GM23338 (cell line): Measurements from ENCODE around the gene TGFBI. TPM values are rescaled to one million over a fixed set of nuclear protein-coding genes. Genes with fewer than 3 reads are reported as not detected.

Experiments used
- ATAC-seq: fragments of 200-7000 bp; cut with Tn5 transposase; 3 replicates; pipeline ENCODE4 v1.9.1; 2020
- DNase-seq: peaks from one replicate; pipeline ENCODE4 v3.0.0-alpha.2; 2015; ENCODE audit warnings: low spot score
- H2AFZ ChIP-seq: fragments of 200-600 bp; sonication (generic); 2 replicates; pipeline ENCODE4 v1.8.0; 2016; ENCODE audit warnings: antibody characterized with exemption, mild to moderate bottlenecking, moderate library complexity
- H3F3A ChIP-seq: fragments of 200-600 bp; sonication (generic); replicated peaks from 2 replicates; pipeline ENCODE4 v1.8.0; 2017; ENCODE audit warnings: antibody characterized with exemption, mixed run types, low read depth
- H3K27ac ChIP-seq: fragments of 200-600 bp; sonication (generic); 2 replicates; pipeline ENCODE4 v1.6.1; 2016; ENCODE audit warnings: low read depth
- H3K27me3 ChIP-seq: fragments of 200-600 bp; sonication (generic); 2 replicates; pipeline ENCODE4 v1.8.0; 2016; ENCODE audit warnings: mild to moderate bottlenecking, mixed run types, moderate library complexity; ENCODE audit not compliant: insufficient read depth
- H3K36me3 ChIP-seq: fragments of 200-600 bp; sonication (generic); 2 replicates; pipeline ENCODE4 v1.8.0; 2016; ENCODE audit warnings: mild to moderate bottlenecking; ENCODE audit not compliant: insufficient read depth
- H3K4me1 ChIP-seq: fragments of 200-600 bp; sonication (generic); 2 replicates; pipeline ENCODE4 v1.8.0; 2016; ENCODE audit warnings: mild to moderate bottlenecking, moderate library complexity; ENCODE audit not compliant: insufficient read depth
- H3K4me2 ChIP-seq: fragments of 200-600 bp; sonication (generic); 2 replicates; pipeline ENCODE4 v1.7.1; 2017; ENCODE audit warnings: mixed run types
- H3K4me3 ChIP-seq: fragments of 200-600 bp; sonication (generic); 2 replicates; pipeline ENCODE4 v1.6.1; 2016; ENCODE audit warnings: mixed run types
- H3K79me2 ChIP-seq: fragments of 200-600 bp; sonication (generic); replicated peaks from 2 replicates; pipeline ENCODE4 v1.8.0; 2017; ENCODE audit warnings: mild to moderate bottlenecking; ENCODE audit not compliant: insufficient read depth
- H3K9me2 ChIP-seq: fragments of 200-600 bp; sonication (generic); 2 replicates; pipeline ENCODE4 v1.8.0; 2017; ENCODE audit not compliant: insufficient read depth
- H4K20me1 ChIP-seq: fragments of 200-600 bp; sonication (generic); replicated peaks from 2 replicates; pipeline ENCODE4 v1.8.0; 2017; ENCODE audit warnings: mild to moderate bottlenecking; ENCODE audit not compliant: insufficient read depth
- H3K27ac Mint-ChIP-seq: 2 replicates; pipeline ENCODE4 v1.8.0; 2020; ENCODE audit warnings: inconsistent platforms, mild to moderate bottlenecking, moderate library complexity, mixed read lengths
- H3K27me3 Mint-ChIP-seq: 3 replicates; pipeline ENCODE4 v1.8.0; 2022; ENCODE audit warnings: low read depth, mild to moderate bottlenecking, moderate library complexity, mixed read lengths, inconsistent platforms; ENCODE audit not compliant: insufficient read depth, poor library complexity
- H3K36me3 Mint-ChIP-seq: 3 replicates; pipeline ENCODE4 v1.8.0; 2021; ENCODE audit warnings: low read depth, mild to moderate bottlenecking, inconsistent platforms, moderate library complexity, mixed read lengths
- H3K4me1 Mint-ChIP-seq: 3 replicates; pipeline ENCODE4 v1.8.0; 2020; ENCODE audit warnings: mild to moderate bottlenecking, inconsistent platforms, mixed read lengths
- H3K4me3 Mint-ChIP-seq: 3 replicates; pipeline ENCODE4 v1.8.0; 2021; ENCODE audit warnings: moderate library complexity, mild to moderate bottlenecking, inconsistent platforms, mixed read lengths
- H3K9me3 Mint-ChIP-seq: 3 replicates; pipeline ENCODE4 v1.8.0; 2020; ENCODE audit warnings: moderate library complexity, mild to moderate bottlenecking, inconsistent platforms, mixed read lengths
- CREB1 ChIP-seq: fragments of 250-450 bp; sonication (Bioruptor Pico); IDR thresholded peaks from 2 replicates; pipeline ENCODE4 v1.5.0; 2020; ENCODE audit warnings: low read depth, mild to moderate bottlenecking, moderate library complexity
- EZH2 ChIP-seq: fragments of 200-600 bp; sonication (generic); IDR thresholded peaks from one replicate; pipeline ENCODE4 v1.8.0; 2017; ENCODE audit warnings: antibody characterized with exemption, mild to moderate bottlenecking, low read depth; ENCODE audit not compliant: unreplicated experiment
- JUNB ChIP-seq: IDR thresholded peaks from one replicate; pipeline ENCODE4 v1.6.1; 2016; ENCODE audit warnings: antibody characterized with exemption; ENCODE audit not compliant: unreplicated experiment
- ZNF114 ChIP-seq: fragments of 250-450 bp; sonication (Bioruptor Pico); IDR thresholded peaks from 2 replicates; pipeline ENCODE4 v1.5.0; 2020; ENCODE audit warnings: mild to moderate bottlenecking, moderate library complexity
- polyA plus RNA-seq: library from polyadenylated mRNA; unstranded; fragments of >200 nt; fragmentation: Nextera tagmentation; extraction: Ambion mirVana; gene quantifications from 2 replicates; pipeline ENCODE4 v1.2.1, GENCODE V29; 2016
- total RNA-seq: library from RNA; depleted of rRNA; stranded (reverse); fragments of >200 nt; shearing (Covaris generic); gene quantifications from 2 replicates; pipeline ENCODE4 v1.2.3, GENCODE V29; 2014
- TF ChIP-seq, protein P1 (sequence below): fragments of 250-450 bp; sonication (Bioruptor Pico); IDR thresholded peaks from 2 replicates; pipeline ENCODE4 v1.5.0; 2020; ENCODE audit warnings: mild to moderate bottlenecking, moderate library complexity
- TF ChIP-seq, protein P2 (sequence below): IDR thresholded peaks from 2 replicates; pipeline ENCODE4 v1.6.1; 2016; ENCODE audit warnings: antibody characterized with exemption
- TF ChIP-seq, protein P3 (sequence below): IDR thresholded peaks from one replicate; pipeline ENCODE4 v1.6.1; 2018; ENCODE audit warnings: antibody characterized with exemption; ENCODE audit not compliant: unreplicated experiment
- TF ChIP-seq, protein P4 (sequence below), 2 experiments: fragments of 200-600 bp in 1 of 2; sonication (generic) in 1 of 2; conservative IDR thresholded peaks; 2 replicates each; pipeline versions ENCODE4 v1.5.1 to v1.6.1; 2016 to 2017; ENCODE audit warnings: antibody characterized with exemption in 2 of 2, low read depth in 2 of 2, mild to moderate bottlenecking in 2 of 2, moderate library complexity in 1 of 2

Gene TGFBI
- total and polyA plus RNA-seq, 2 experiments from 2014 or later, result 8.9 to 9.4 TPM

DNA sequence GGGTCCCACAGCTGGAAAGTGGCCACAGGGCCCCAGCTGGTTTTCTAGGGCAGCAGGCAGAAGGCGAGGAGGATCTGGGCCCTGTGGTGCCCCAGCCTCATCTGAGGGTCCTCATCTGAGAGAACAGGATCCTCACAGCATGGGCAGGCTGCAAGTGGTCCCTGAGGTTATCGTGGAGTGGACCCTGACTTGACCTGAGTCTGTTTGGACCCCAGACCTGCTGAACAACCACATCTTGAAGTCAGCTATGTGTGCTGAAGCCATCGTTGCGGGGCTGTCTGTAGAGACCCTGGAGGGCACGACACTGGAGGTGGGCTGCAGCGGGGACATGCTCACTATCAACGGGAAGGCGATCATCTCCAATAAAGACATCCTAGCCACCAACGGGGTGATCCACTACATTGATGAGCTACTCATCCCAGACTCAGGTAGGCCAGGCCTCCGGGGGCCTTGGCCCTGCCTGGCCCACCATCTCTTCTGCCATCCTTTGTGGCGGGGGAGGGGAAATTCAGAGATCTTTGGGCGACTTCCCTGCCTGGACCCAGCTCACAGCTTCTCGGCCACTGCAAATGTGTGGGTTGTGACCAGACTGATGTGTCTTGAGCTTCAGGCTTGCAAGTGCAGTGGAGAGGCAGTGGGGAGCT, 24.0 kb downstream of the TGFBI start (continued):
- TF ChIP-seq, protein P1, sequence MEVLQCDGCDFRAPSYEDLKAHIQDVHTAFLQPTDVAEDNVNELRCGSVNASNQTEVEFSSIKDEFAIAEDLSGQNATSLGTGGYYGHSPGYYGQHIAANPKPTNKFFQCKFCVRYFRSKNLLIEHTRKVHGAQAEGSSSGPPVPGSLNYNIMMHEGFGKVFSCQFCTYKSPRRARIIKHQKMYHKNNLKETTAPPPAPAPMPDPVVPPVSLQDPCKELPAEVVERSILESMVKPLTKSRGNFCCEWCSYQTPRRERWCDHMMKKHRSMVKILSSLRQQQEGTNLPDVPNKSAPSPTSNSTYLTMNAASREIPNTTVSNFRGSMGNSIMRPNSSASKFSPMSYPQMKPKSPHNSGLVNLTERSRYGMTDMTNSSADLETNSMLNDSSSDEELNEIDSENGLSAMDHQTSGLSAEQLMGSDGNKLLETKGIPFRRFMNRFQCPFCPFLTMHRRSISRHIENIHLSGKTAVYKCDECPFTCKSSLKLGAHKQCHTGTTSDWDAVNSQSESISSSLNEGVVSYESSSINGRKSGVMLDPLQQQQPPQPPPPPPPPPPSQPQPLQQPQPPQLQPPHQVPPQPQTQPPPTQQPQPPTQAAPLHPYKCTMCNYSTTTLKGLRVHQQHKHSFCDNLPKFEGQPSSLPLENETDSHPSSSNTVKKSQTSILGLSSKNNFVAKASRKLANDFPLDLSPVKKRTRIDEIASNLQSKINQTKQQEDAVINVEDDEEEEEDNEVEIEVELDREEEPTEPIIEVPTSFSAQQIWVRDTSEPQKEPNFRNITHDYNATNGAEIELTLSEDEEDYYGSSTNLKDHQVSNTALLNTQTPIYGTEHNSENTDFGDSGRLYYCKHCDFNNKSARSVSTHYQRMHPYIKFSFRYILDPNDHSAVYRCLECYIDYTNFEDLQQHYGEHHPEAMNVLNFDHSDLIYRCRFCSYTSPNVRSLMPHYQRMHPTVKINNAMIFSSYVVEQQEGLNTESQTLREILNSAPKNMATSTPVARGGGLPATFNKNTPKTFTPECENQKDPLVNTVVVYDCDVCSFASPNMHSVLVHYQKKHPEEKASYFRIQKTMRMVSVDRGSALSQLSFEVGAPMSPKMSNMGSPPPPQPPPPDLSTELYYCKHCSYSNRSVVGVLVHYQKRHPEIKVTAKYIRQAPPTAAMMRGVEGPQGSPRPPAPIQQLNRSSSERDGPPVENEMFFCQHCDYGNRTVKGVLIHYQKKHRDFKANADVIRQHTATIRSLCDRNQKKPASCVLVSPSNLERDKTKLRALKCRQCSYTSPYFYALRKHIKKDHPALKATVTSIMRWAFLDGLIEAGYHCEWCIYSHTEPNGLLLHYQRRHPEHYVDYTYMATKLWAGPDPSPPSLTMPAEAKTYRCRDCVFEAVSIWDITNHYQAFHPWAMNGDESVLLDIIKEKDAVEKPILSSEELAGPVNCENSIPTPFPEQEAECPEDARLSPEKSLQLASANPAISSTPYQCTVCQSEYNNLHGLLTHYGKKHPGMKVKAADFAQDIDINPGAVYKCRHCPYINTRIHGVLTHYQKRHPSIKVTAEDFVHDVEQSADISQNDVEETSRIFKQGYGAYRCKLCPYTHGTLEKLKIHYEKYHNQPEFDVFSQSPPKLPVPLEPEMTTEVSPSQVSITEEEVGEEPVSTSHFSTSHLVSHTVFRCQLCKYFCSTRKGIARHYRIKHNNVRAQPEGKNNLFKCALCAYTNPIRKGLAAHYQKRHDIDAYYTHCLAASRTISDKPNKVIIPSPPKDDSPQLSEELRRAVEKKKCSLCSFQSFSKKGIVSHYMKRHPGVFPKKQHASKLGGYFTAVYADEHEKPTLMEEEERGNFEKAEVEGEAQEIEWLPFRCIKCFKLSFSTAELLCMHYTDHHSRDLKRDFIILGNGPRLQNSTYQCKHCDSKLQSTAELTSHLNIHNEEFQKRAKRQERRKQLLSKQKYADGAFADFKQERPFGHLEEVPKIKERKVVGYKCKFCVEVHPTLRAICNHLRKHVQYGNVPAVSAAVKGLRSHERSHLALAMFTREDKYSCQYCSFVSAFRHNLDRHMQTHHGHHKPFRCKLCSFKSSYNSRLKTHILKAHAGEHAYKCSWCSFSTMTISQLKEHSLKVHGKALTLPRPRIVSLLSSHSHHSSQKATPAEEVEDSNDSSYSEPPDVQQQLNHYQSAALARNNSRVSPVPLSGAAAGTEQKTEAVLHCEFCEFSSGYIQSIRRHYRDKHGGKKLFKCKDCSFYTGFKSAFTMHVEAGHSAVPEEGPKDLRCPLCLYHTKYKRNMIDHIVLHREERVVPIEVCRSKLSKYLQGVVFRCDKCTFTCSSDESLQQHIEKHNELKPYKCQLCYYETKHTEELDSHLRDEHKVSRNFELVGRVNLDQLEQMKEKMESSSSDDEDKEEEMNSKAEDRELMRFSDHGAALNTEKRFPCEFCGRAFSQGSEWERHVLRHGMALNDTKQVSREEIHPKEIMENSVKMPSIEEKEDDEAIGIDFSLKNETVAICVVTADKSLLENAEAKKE (CRISPR knock-in tag), result no peak

DNA sequence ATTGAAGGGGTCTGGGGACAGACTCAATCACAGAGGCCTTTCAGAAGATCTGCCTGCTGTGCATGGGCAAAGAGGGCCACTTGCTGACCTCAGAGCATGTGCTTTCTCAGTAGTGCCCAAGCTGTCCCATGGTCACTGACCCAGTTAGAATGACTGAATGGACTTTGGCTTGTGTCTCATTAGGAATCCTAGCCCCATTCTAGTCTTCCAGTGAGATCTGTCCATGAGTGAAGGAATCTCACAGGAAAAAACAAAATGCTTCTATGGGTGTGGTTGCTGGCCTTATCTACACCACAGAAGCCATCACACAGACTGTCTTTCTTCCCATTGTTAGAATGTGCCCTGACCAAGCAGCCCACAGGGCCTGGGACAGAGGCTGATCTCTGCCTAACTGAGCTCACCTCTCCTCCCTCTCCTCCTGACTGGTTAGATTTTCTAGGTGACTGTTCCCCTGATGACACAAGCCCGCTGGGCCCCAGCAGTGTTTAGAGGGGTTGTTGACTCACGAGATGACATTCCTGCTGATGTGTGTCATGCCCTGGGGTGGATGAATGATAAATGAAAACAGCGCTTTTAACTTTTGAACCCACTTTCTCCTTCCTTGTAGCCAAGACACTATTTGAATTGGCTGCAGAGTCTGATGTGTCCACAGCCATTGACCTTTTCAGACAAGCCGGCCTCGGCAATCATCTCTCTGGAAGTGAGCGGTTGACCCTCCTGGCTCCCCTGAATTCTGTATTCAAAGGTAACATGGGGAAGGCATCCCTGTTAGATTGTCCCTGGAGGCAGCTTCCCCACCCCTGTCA, 24.8 kb downstream of the TGFBI start:
- Histone ChIP-seq H3K4me2 (no peak overlapping the region), H3K4me1 (peaks cover 8% of the 10 kb centered on the region), H3K79me2 (no peaks in the 10 kb centered on the region), H3K27me3 (no peaks in the 10 kb centered on the region), H3K9me2 (no peaks in the 10 kb centered on the region), H4K20me1 (no peaks in the 10 kb centered on the region), H2AFZ (no peak overlapping the region), H3F3A (no peaks in the 10 kb centered on the region), H3K36me3 (no peaks in the 10 kb centered on the region; the same call in 1 of the 2 replicates), H3K4me3 (no peak overlapping the region), H3K27ac (no peak overlapping the region)
- TF ChIP-seq, protein P2, sequence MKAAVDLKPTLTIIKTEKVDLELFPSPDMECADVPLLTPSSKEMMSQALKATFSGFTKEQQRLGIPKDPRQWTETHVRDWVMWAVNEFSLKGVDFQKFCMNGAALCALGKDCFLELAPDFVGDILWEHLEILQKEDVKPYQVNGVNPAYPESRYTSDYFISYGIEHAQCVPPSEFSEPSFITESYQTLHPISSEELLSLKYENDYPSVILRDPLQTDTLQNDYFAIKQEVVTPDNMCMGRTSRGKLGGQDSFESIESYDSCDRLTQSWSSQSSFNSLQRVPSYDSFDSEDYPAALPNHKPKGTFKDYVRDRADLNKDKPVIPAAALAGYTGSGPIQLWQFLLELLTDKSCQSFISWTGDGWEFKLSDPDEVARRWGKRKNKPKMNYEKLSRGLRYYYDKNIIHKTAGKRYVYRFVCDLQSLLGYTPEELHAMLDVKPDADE, result no peak
- TF ChIP-seq EZH2 (no peak), CREB1 (CRISPR knock-in tag) (no peak), JUNB (no peak), ZNF114 (CRISPR knock-in tag) (no peak)
- TF ChIP-seq, protein P3, sequence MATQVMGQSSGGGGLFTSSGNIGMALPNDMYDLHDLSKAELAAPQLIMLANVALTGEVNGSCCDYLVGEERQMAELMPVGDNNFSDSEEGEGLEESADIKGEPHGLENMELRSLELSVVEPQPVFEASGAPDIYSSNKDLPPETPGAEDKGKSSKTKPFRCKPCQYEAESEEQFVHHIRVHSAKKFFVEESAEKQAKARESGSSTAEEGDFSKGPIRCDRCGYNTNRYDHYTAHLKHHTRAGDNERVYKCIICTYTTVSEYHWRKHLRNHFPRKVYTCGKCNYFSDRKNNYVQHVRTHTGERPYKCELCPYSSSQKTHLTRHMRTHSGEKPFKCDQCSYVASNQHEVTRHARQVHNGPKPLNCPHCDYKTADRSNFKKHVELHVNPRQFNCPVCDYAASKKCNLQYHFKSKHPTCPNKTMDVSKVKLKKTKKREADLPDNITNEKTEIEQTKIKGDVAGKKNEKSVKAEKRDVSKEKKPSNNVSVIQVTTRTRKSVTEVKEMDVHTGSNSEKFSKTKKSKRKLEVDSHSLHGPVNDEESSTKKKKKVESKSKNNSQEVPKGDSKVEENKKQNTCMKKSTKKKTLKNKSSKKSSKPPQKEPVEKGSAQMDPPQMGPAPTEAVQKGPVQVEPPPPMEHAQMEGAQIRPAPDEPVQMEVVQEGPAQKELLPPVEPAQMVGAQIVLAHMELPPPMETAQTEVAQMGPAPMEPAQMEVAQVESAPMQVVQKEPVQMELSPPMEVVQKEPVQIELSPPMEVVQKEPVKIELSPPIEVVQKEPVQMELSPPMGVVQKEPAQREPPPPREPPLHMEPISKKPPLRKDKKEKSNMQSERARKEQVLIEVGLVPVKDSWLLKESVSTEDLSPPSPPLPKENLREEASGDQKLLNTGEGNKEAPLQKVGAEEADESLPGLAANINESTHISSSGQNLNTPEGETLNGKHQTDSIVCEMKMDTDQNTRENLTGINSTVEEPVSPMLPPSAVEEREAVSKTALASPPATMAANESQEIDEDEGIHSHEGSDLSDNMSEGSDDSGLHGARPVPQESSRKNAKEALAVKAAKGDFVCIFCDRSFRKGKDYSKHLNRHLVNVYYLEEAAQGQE, result no peak
- TF ChIP-seq, protein P4, sequence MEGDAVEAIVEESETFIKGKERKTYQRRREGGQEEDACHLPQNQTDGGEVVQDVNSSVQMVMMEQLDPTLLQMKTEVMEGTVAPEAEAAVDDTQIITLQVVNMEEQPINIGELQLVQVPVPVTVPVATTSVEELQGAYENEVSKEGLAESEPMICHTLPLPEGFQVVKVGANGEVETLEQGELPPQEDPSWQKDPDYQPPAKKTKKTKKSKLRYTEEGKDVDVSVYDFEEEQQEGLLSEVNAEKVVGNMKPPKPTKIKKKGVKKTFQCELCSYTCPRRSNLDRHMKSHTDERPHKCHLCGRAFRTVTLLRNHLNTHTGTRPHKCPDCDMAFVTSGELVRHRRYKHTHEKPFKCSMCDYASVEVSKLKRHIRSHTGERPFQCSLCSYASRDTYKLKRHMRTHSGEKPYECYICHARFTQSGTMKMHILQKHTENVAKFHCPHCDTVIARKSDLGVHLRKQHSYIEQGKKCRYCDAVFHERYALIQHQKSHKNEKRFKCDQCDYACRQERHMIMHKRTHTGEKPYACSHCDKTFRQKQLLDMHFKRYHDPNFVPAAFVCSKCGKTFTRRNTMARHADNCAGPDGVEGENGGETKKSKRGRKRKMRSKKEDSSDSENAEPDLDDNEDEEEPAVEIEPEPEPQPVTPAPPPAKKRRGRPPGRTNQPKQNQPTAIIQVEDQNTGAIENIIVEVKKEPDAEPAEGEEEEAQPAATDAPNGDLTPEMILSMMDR (conservative IDR thresholded peaks at IDR 0.05; ENCODE audit: low read depth in 2 of 2), result no peak
- DNase-seq (no peak), ATAC-seq (no peak)
- H3K27ac Mint-ChIP-seq, result no peak overlapping the region
- peaks cover 16% of the 10 kb centered on the region for H3K4me1 Mint-ChIP-seq
- no peak overlapping the region for H3K4me3 Mint-ChIP-seq
- H3K27me3 Mint-ChIP-seq, result peaks cover 4% of the 10 kb centered on the region
- no peaks in the 10 kb centered on the region for H3K36me3 Mint-ChIP-seq
- H3K9me3 Mint-ChIP-seq, result no peaks in the 10 kb centered on the region
